ENCODE results near the gene TMEM184A. TPM values are rescaled to one million over a fixed set of nuclear protein-coding genes. Genes with fewer than 3 reads are reported as not detected.

Gene TMEM184A
- total and polyA plus RNA-seq, 2 of the 4 experiments (the other 2 are of a cell fraction): 0.36 to 1.9 TPM

- no peak for TF ChIP-seq USF2 (IDR thresholded peaks at IDR 0.05; ENCODE audit: low read depth, low read length)
- TF ChIP-seq FOS (IDR thresholded peaks at IDR 0.05; ENCODE audit: low read depth, low read length): no peak
- no peak for TF ChIP-seq RCOR1 (IDR thresholded peaks at IDR 0.05; ENCODE audit: insufficient replicate concordance, low read length)
- no peak for TF ChIP-seq MAFK (IDR thresholded peaks at IDR 0.05; ENCODE audit: low read depth, low read length)
Measured at GRCh38 chr7:1553512-1554210, 2.3 kb downstream of the TMEM184A start (continued).

DNA sequence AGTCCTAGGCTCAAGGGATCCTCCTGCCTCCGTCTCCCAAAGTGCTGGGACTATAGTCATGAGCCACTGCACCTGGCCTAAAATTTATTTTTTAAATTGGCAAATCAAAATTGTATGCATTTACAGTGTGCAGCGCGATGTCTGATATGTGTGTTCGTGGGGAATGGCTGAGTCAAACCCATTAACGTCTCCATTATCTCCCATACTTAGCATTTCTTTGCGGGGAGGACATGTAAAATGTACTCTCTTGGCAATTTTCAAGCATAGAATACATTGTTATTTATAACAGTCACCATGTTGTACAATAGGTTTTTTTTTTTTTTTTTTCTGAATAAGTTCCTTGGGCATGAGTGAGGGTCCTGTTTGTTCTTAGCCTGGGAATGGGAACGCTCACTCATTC lies 3.8 kb downstream of the TMEM184A start:
- Histone ChIP-seq H4K20me1 (ENCODE audit: insufficient read depth, low read length) (no peaks in the 10 kb centered on the region; the same call in 1 of the 2 replicates), H3K56ac (ENCODE audit: extremely low read depth, insufficient read depth, low read length) (no peak overlapping the region), H3K9ac (ENCODE audit: low read depth, low read length) (no peak overlapping the region), H3K14ac (replicated peaks; ENCODE audit: low read depth, low read length) (no peak overlapping the region), H2BK5ac (ENCODE audit: low read depth, low read length, poor library complexity, severe bottlenecking) (no peak overlapping the region), H2AK9ac (replicated peaks; ENCODE audit: low read depth, low read length, poor library complexity) (peak overlapping the region; percentile 11), H2BK120ac (ENCODE audit: low read depth, low read length) (no peak overlapping the region), H2BK15ac (ENCODE audit: low read depth, low read length) (no peak overlapping the region), H3K23ac (ENCODE audit: low read depth, low read length) (no peak overlapping the region), H3K4ac (ENCODE audit: low read depth, low read length) (no peak overlapping the region), H3K4me1 (ENCODE audit: control insufficient read depth, insufficient read depth, low read length) (peaks cover 14% of the 10 kb centered on the region), H3K4me3 (ENCODE audit: insufficient read depth, low read depth, low read length) (no peak overlapping the region), H3K79me1 (ENCODE audit: low read depth in 1 of 2, low read length in 2 of 2) (peaks cover 0 to 14% of the 10 kb centered on the region in 2 experiments; a peak in 1 of 4 replicates), H3K18ac (ENCODE audit: low read depth, low read length) (no peak overlapping the region), H3K36me3 (ENCODE audit: control insufficient read depth, insufficient read depth, low read length) (no peaks in the 10 kb centered on the region), H4K91ac (ENCODE audit: insufficient read depth, low read depth, low read length) (no peak overlapping the region), H3K9me3 (ENCODE audit: control insufficient read depth, insufficient read depth, low read length) (no peaks in the 10 kb centered on the region), H3K9me1 (ENCODE audit: insufficient read depth, low read length) (peaks cover 11% of the 10 kb centered on the region), H4K8ac (ENCODE audit: low read depth in 2 of 2, low read length in 2 of 2) (no peak overlapping the region), H3K4me2 (ENCODE audit: low read depth, low read length) (no peak overlapping the region), H2BK20ac (ENCODE audit: low read depth, low read length) (no peak overlapping the region), H3K27me3 (ENCODE audit: control insufficient read depth, insufficient read depth, low read length) (no peaks in the 10 kb centered on the region), H4K5ac (ENCODE audit: low read depth, low read length) (no peak overlapping the region), H3K27ac (ENCODE audit: insufficient read depth, low read length) (no peak overlapping the region), H2AK5ac (ENCODE audit: low read depth, low read length) (no peak overlapping the region), H2AFZ (replicated peaks; ENCODE audit: low read length, poor library complexity) (no peak overlapping the region)
- POLR2A ChIA-PET (ENCODE audit: unreplicated experiment): no interaction called here
- intact Hi-C loops (cut with micrococcal nuclease): no loop called here
- DNase-seq: no peak
- dilution Hi-C loops (cut with HindIII; ENCODE audit: low sequenced_read_pairs, unreplicated experiment): no loop called here
- CTCF ChIA-PET: no interaction called here
- TF ChIP-seq RAD21 (IDR thresholded peaks at IDR 0.05; ENCODE audit: low read length) (no peak), BHLHE40 (IDR thresholded peaks at IDR 0.05; ENCODE audit: low read depth, low read length) (no peak), NFE2L2 (IDR thresholded peaks at IDR 0.05; ENCODE audit: low read depth, low read length) (no peak), MAFK (IDR thresholded peaks at IDR 0.05; ENCODE audit: low read depth, low read length) (no peak), FOS (IDR thresholded peaks at IDR 0.05; ENCODE audit: low read depth, low read length) (no peak), CHD1 (IDR thresholded peaks at IDR 0.05; ENCODE audit: low read depth, low read length) (no peak), RCOR1 (IDR thresholded peaks at IDR 0.05; ENCODE audit: insufficient replicate concordance, low read length) (no peak), RFX5 (IDR thresholded peaks at IDR 0.05; ENCODE audit: low read depth, low read length) (no peak), MXI1 (IDR thresholded peaks at IDR 0.05; ENCODE audit: borderline replicate concordance, low read depth, low read length) (no peak), USF2 (IDR thresholded peaks at IDR 0.05; ENCODE audit: low read depth, low read length) (no peak), MAZ (IDR thresholded peaks at IDR 0.05; ENCODE audit: borderline replicate concordance, low read depth, low read length) (no peak)
- TF ChIP-seq, protein P1, sequence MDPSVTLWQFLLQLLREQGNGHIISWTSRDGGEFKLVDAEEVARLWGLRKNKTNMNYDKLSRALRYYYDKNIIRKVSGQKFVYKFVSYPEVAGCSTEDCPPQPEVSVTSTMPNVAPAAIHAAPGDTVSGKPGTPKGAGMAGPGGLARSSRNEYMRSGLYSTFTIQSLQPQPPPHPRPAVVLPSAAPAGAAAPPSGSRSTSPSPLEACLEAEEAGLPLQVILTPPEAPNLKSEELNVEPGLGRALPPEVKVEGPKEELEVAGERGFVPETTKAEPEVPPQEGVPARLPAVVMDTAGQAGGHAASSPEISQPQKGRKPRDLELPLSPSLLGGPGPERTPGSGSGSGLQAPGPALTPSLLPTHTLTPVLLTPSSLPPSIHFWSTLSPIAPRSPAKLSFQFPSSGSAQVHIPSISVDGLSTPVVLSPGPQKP (IDR thresholded peaks at IDR 0.05; ENCODE audit: borderline replicate concordance, low read depth, low read length): no peak
- ATAC-seq (ENCODE audit: low read depth): no peak
- BruUV-seq (replicated peaks): no TSS peak
- in situ Hi-C loops (cut with MboI; ENCODE audit: low sequenced_read_pairs): no loop called here
- 92% methylated on average over 2 of the region's 7 CpGs; no CpG with 5 or more reads in 1 of the 2 experiments for WGBS, 2 experiments (ENCODE audit: extremely low coverage in 2 of 2, insufficient read length in 1 of 2)
